Activated CD8-positive, alpha-beta memory T cell treated with anti-CD3 and anti-CD28 coated beads, Interleukin-2, amount 50 U/mL, for 4 hours (primary cell): ENCODE data around the gene PCDHGA1.

Experiments
- DNase-seq: peaks from one replicate; pipeline ENCODE4 v3.0.0-alpha.2; 2020

The PCDHGA1 gene

GRCh38 chr5:141515141-141515540 lies 184.8 kb downstream of the PCDHGA1 start:
- DNase-seq, result no peak

GRCh38 chr5:141515946-141516671 lies 185.8 kb downstream of the PCDHGA1 start:
- DNase-seq, result no peak

GRCh38 chr5:141516672-141517025 lies 186.3 kb downstream of the PCDHGA1 start:
- no peak for DNase-seq

- DNase-seq, result no peak
Observed at GRCh38 chr5:141517312-141517711, 187.0 kb downstream of the PCDHGA1 start.

GRCh38 chr5:141517880-141518617 lies 187.7 kb downstream of the PCDHGA1 start:
- DNase-seq, result no peak

GRCh38 chr5:141518618-141519015 lies 188.3 kb downstream of the PCDHGA1 start:
- no peak for DNase-seq

GRCh38 chr5:141519605-141520565 lies 189.6 kb downstream of the PCDHGA1 start:
- no peak for DNase-seq

- DNase-seq, result no peak
Observed at GRCh38 chr5:141521244-141521781, 191.0 kb downstream of the PCDHGA1 start.

- no peak for DNase-seq
Observed at GRCh38 chr5:141522301-141522700, 192.0 kb downstream of the PCDHGA1 start.

- DNase-seq, result no peak
Observed at GRCh38 chr5:141523991-141524390, 193.7 kb downstream of the PCDHGA1 start.

- peak; percentile 47 for DNase-seq
Observed at GRCh38 chr5:141524604-141525597, 194.6 kb downstream of the PCDHGA1 start.

GRCh38 chr5:141525653-141526052 lies 195.3 kb downstream of the PCDHGA1 start:
- DNase-seq, result no peak

- no peak for DNase-seq
Observed at GRCh38 chr5:141527426-141527825, 197.1 kb downstream of the PCDHGA1 start.

- DNase-seq, result no peak
Observed at GRCh38 chr5:141528291-141528984, 198.1 kb downstream of the PCDHGA1 start.

- no peak for DNase-seq
Observed at GRCh38 chr5:141529002-141529401, 198.7 kb downstream of the PCDHGA1 start.

- DNase-seq, result no peak
Observed at GRCh38 chr5:141529873-141530272, 199.6 kb downstream of the PCDHGA1 start.

- DNase-seq, result no peak
Observed at GRCh38 chr5:141532726-141533125, 202.4 kb downstream of the PCDHGA1 start.

- no peak for DNase-seq
Observed at GRCh38 chr5:141533897-141534296, 203.6 kb downstream of the PCDHGA1 start.

- no peak for DNase-seq
Observed at GRCh38 chr5:141534492-141535213, 204.3 kb downstream of the PCDHGA1 start.

GRCh38 chr5:141543053-141543452 lies 212.7 kb downstream of the PCDHGA1 start:
- DNase-seq, result no peak
